Erythroblast (primary cell): ENCODE data around the gene ZNF638.

ENCODE experiments used
- GATA1 ChIP-seq: IDR thresholded peaks from 2 replicates; pipeline ENCODE4 v1.6.1; 2011; ENCODE audit warnings: low read depth, mild to moderate bottlenecking, control low read depth, low read length, moderate library complexity
- POLR2A ChIP-seq: IDR thresholded peaks from 2 replicates; pipeline ENCODE4 v1.6.1; 2011; ENCODE audit warnings: mild to moderate bottlenecking, low read length

DNA sequence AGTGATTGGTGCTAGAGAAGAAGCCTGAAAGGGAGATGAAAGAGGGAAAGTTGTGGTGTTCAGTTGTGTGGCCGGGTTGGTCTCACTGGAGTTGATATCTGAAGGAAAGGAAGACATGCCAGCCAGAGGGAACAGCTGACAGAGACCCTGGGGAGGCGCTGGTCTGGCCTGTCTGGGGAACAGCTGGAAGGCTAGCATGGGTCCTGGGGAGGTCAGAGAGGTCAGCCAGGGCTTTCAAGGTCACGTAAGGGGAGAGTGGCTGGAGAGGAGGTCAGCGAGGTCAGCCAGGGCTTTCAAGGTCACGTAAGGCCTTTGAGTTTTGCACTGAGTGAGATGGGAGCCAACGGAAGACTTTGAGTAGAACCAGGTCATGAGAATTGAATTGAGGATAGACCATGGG, 132.8 kb downstream of the ZNF638 start:
- no peak for TF ChIP-seq POLR2A
- no peak for TF ChIP-seq GATA1
